IPS-20b (cell line): ENCODE results near the gene NELL2.
"Not testable (repeated sequence)": the region's sequence is repeated elsewhere in the genome, so short reads cannot be mapped to it uniquely, and the experiment has no call there.

Experiments
- H3K27ac ChIP-seq: one replicate; pipeline ENCODE4 v1.5.1; 2013; ENCODE audit warnings: low read length
- H3K27me3 ChIP-seq: 2 replicates; pipeline ENCODE4 v1.6.1; 2013; ENCODE audit warnings: mild to moderate bottlenecking, low read length, inconsistent platforms; ENCODE audit not compliant: insufficient read depth
- H3K36me3 ChIP-seq: 2 replicates; pipeline ENCODE4 v1.6.1; 2013; ENCODE audit warnings: low read depth, mild to moderate bottlenecking, inconsistent platforms, low read length, moderate library complexity; ENCODE audit not compliant: insufficient read depth
- H3K4me1 ChIP-seq: 2 replicates; pipeline ENCODE4 v1.6.1; 2013; ENCODE audit warnings: mild to moderate bottlenecking, control low read depth, inconsistent platforms, low read length, moderate library complexity; ENCODE audit not compliant: insufficient read depth
- H3K4me3 ChIP-seq: 2 replicates; pipeline ENCODE4 v1.5.1; 2013; ENCODE audit warnings: mild to moderate bottlenecking, low read length, inconsistent platforms
- H3K9ac ChIP-seq: 2 replicates; pipeline ENCODE4 v1.6.1; 2013; ENCODE audit warnings: low read depth, mild to moderate bottlenecking, inconsistent platforms, low read length, moderate library complexity
- H3K9me3 ChIP-seq: 2 replicates; pipeline ENCODE4 v1.6.1; 2013; ENCODE audit warnings: mild to moderate bottlenecking, low read depth, low read length, inconsistent platforms; ENCODE audit not compliant: insufficient read depth

NELL2 gene

DNA sequence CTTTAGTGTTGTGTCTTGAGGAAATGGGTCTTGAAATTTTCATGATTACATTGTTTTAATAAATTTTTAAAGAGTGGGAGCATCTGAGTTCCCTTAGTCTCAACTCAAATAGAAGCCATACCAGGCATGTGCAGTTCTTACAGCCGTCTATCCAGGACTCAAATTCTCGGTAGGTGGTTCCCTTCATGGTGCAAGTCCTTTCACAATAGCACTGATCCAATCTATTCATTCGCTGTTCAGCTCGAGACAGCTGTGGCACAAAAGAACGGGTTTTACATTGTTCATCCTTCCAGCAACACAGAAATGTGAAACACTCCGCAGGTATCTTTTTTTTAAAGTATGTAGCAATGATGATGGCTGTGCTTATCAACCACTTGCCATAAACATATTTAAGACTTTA lies 100.2 kb downstream of the NELL2 start:
- Histone ChIP-seq H3K4me3 (no peak overlapping the region), H3K4me1 (peaks cover 10% of the 10 kb centered on the region; the same call in 1 of the 2 replicates), H3K9me3 (no peaks in the 10 kb centered on the region), H3K27ac (no peak overlapping the region), H3K9ac (no peak overlapping the region), H3K36me3 (peaks cover 20% of the 10 kb centered on the region; the same call in 1 of the 2 replicates), H3K27me3 (no peaks in the 10 kb centered on the region)

DNA sequence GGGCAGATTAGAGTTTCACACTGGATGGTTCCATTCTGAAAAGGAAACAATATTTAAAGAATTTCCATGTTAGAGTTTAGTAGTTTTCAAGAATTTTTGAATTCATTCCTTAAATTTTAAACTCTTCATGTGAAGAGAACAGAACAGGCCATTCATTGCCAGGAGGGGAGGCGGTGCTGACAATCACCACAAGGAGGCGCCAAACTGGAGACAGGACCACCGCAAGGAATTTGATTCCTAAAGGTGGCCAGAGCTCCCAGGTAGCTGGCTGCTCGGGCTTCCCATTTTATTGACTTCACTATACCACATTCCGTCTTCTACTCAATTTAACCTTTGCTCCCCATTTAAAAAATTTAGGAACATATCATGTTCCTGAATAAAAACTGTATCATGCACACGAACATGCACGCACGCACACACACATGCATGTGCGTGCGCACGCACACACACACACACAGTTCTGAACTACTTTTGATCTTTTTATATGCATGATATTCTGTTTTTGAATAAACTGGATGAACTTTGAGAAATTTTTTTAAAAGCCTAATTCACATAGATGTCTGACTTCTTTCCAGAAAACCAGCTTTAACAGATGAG lies 101.2 kb downstream of the NELL2 start:
- Histone ChIP-seq H3K9ac (no peak overlapping the region), H3K27ac (no peak overlapping the region), H3K4me1 (peaks cover 14% of the 10 kb centered on the region; the same call in 1 of the 2 replicates), H3K9me3 (no peaks in the 10 kb centered on the region), H3K27me3 (no peaks in the 10 kb centered on the region), H3K36me3 (peaks cover 20% of the 10 kb centered on the region; the same call in 1 of the 2 replicates), H3K4me3 (no peak overlapping the region)

GRCh38 chr12:44771485-44772021 lies 104.6 kb downstream of the NELL2 start:
- H3K9me3 ChIP-seq = no peaks in the 10 kb centered on the region
- H3K36me3 ChIP-seq = peaks cover 9% of the 10 kb centered on the region; the same call in 1 of the 2 replicates
- peak overlapping the region; percentile 39; the same call in 1 of the 2 replicates for H3K9ac ChIP-seq
- no peaks in the 10 kb centered on the region for H3K27me3 ChIP-seq
- no peak overlapping the region for H3K4me3 ChIP-seq
- H3K27ac ChIP-seq = peak overlapping the region; percentile 60
- peaks cover 16% of the 10 kb centered on the region; the same call in 1 of the 2 replicates for H3K4me1 ChIP-seq

DNA sequence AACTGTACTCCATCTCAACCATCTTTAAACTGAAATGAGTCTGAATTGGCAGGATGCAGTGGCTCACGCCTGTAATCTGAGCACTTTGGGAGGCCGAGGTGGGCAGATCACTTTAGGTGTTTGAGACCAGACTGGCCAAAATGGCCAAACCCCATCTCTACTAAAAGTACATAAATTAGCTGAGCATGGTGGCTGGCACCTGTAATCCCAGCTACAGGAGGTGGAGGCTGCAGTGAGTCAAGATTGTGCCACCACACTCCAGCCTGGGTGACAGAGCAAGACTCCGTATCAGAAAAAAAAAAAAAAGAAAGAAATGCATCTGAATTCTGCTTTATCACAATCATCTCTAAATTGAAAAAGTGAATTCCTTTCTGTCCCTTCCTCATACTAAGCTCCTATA lies 110.3 kb downstream of the NELL2 start:
- H3K27ac ChIP-seq = no peak overlapping the region
- H3K4me1 ChIP-seq = peaks cover 26% of the 10 kb centered on the region
- H3K27me3 ChIP-seq = no peaks in the 10 kb centered on the region
- H3K36me3 ChIP-seq = no peaks in the 10 kb centered on the region
- H3K4me3 ChIP-seq = no peak overlapping the region
- H3K9me3 ChIP-seq = no peaks in the 10 kb centered on the region
- H3K9ac ChIP-seq = no peak overlapping the region

GRCh38 chr12:44763021-44763420 lies 113.1 kb downstream of the NELL2 start:
- no peaks in the 10 kb centered on the region for H3K9me3 ChIP-seq
- H3K4me3 ChIP-seq = no peak overlapping the region
- no peaks in the 10 kb centered on the region for H3K27me3 ChIP-seq
- H3K27ac ChIP-seq = no peak overlapping the region
- peaks cover 23% of the 10 kb centered on the region for H3K4me1 ChIP-seq
- no peaks in the 10 kb centered on the region for H3K36me3 ChIP-seq
- no peak overlapping the region for H3K9ac ChIP-seq

DNA sequence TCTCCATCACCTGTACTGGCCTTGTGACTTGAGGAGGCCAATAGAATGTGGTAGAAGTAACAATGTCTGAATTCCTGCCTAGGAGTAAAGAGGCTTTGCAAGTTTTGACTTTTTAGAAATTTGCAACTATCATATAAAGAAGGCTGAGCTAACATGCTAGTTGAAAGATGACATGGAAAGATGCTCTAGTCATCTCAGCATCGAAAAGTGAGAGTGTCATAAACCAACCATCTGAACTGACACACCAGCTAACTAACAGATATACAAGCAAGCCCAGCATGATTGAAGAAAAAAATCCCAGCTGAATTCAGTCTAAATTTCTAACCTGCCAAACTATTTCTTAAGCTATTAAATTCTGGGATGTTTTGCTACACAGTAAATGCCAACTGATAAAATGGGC lies 116.8 kb downstream of the NELL2 start:
- Histone ChIP-seq H3K9me3 (no peaks in the 10 kb centered on the region), H3K36me3 (no peaks in the 10 kb centered on the region), H3K4me1 (peaks cover 17% of the 10 kb centered on the region), H3K4me3 (no peak overlapping the region), H3K27me3 (no peaks in the 10 kb centered on the region), H3K9ac (no peak overlapping the region), H3K27ac (no peak overlapping the region)

- Histone ChIP-seq H3K4me3 (no peak overlapping the region), H3K4me1 (no peaks in the 10 kb centered on the region), H3K27ac (no peak overlapping the region), H3K36me3 (no peaks in the 10 kb centered on the region), H3K9me3 (no peaks in the 10 kb centered on the region), H3K9ac (no peak overlapping the region), H3K27me3 (no peaks in the 10 kb centered on the region)
These were observed 125.6 kb downstream of the NELL2 start for GRCh38 chr12:44750468-44750867.

DNA sequence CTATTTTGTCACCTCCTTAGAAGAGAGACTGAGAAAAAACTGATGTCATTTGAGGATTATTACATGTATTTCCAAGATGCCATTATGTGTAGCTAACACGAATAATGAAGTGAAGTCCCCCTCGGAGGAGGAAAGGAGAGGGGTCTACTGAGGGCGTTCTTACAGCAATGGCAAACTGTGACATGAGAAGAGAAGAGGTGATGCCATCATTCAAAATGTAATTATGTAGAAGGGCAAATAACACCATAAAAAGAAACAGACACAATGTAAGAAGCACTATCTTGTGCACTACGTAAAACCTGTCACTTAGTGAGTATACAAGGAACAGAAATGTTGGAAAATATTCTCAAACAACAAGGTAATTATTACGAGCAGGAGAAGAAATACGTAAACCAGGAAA lies 126.5 kb downstream of the NELL2 start:
- Histone ChIP-seq H3K36me3 (no peaks in the 10 kb centered on the region), H3K4me1 (no peaks in the 10 kb centered on the region), H3K9me3 (no peaks in the 10 kb centered on the region), H3K27me3 (no peaks in the 10 kb centered on the region), H3K4me3 (no peak overlapping the region), H3K27ac (no peak overlapping the region), H3K9ac (no peak overlapping the region)

DNA sequence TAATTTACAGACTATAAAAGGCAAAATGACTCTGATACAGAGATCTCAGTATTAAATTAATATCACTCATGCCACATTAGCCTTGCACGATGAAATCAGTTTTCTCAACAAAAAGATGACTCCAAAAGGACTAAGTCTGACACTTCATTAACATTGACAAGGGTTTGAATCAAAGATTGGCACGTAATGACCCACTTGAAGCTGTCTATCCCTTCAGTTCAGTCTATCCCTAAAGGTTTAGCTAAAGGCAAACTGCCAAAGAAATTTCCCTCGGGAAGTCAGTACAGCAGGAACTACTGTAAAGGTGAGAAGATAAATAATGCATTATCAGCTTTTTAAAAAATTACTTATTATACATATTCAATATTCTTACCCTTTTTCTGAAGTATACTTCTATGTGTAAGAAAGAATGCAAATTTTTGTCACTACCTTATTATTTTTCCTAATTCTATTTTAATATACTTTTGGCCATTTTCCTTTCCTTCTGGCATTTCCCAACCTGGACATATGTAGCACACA lies 127.1 kb downstream of the NELL2 start:
- H3K9me3 ChIP-seq = no peaks in the 10 kb centered on the region
- no peak overlapping the region for H3K9ac ChIP-seq
- H3K36me3 ChIP-seq = no peaks in the 10 kb centered on the region
- H3K4me1 ChIP-seq = no peaks in the 10 kb centered on the region
- H3K27ac ChIP-seq = no peak overlapping the region
- H3K27me3 ChIP-seq = no peaks in the 10 kb centered on the region
- H3K4me3 ChIP-seq = no peak overlapping the region

DNA sequence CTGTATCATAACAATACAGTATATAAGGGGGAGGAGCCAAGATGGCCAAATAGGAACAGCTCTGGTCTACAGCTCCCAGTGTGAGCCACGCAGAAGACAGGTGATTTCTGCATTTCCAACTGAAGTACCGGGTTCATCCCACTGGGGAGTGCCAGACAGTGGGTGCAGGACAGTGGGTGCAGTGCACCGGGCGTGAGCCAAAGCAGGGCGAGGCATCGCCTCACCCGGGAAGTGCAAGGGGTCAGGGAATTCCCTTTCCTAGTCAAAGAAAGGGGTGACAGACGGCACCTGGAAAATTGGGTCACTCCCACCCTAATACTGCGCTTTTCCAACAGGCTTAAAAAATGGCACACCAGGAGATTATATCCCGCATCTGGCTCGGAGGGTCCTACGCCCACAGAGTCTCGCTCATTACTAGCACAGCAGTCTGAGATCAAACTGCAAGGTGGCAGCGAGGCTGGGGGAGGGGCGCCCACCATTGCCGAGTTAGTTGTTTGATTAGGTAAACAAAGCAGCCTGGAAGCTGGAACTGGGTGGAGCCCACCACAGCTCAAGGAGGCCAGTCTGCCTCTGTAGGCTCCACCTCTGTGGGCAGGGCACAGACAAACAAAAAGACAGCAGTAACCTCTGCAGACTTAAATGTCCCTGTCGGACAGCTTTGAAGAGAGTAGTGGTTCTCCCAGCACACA lies 134.7 kb downstream of the NELL2 start:
- not testable (repeated sequence) for H3K27ac ChIP-seq, H3K9ac ChIP-seq, H3K4me3 ChIP-seq, H3K36me3 ChIP-seq, H3K27me3 ChIP-seq, H3K4me1 ChIP-seq
- peaks cover 16% of the 10 kb centered on the region; the same call in 1 of the 2 replicates for H3K9me3 ChIP-seq

DNA sequence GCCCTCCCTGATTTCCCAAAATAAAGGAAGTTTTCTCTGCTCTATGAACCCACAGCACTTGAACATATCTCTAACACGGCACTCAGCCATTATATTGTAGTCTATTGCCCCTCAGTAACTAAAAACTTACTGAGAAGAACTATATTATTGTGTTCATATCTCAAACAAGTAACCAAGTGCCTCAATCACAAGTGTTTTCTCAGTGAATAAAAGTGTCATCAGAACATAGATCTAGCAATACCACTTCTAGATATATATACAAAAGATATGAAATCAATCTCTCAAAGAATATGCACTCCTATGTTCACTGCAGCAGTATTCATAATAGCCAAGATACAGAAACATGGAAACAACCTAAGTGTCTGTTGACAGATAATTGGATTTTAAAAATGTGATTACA lies 138.1 kb downstream of the NELL2 start:
- no peak overlapping the region for H3K4me3 ChIP-seq
- no peak overlapping the region for H3K9ac ChIP-seq
- H3K4me1 ChIP-seq = no peaks in the 10 kb centered on the region
- H3K9me3 ChIP-seq = peaks cover 16% of the 10 kb centered on the region; the same call in 1 of the 2 replicates
- H3K27me3 ChIP-seq = no peaks in the 10 kb centered on the region
- no peaks in the 10 kb centered on the region for H3K36me3 ChIP-seq
- H3K27ac ChIP-seq = no peak overlapping the region

DNA sequence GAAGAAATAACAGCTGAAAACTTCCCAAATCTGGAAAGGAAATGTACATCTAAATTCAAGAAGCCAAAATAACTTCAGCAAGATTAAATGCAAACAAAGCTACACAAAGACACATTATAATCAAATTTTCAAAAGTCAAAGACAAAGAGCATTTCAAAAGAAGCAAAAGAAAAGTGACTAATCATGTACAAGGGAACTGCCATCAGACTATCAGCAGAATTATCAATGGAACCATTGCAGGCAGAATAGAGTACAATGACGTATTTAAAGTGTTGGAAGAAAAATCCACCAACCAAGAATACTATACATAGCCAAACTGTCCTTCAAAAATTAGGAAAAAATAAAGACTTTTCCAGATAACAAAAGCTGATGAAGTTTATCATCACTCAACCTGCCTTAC lies 147.5 kb downstream of the NELL2 start:
- no peaks in the 10 kb centered on the region for H3K36me3 ChIP-seq
- H3K9me3 ChIP-seq = peaks cover 17% of the 10 kb centered on the region; the same call in 1 of the 2 replicates
- H3K9ac ChIP-seq = no peak overlapping the region
- H3K27me3 ChIP-seq = no peaks in the 10 kb centered on the region
- H3K4me1 ChIP-seq = no peaks in the 10 kb centered on the region
- H3K27ac ChIP-seq = no peak overlapping the region
- H3K4me3 ChIP-seq = no peak overlapping the region
